Measurements from ENCODE around the gene NCSTN.

Gene NCSTN

GRCh38 chr1:160340146-160340545 lies 3.0 kb upstream of the NCSTN start:
- Histone ChIP-seq H3K36me3 (ENCODE audit: low read length) (peaks cover 32% of the 10 kb centered on the region; the same call in 1 of the 2 replicates), H3K27ac (ENCODE audit: low read depth, low read length) (no peak overlapping the region), H3K9me2 (replicated peaks; ENCODE audit: insufficient read depth, low read length) (no peaks in the 10 kb centered on the region), H3K27me3 (ENCODE audit: low read length) (no peaks in the 10 kb centered on the region), H3K9ac (ENCODE audit: low read length) (no peak overlapping the region), H2AFZ (ENCODE audit: low read depth, low read length, severe bottlenecking) (no peak overlapping the region), H3K4me2 (ENCODE audit: low read depth, low read length, poor library complexity, severe bottlenecking) (no peak overlapping the region), H3K79me2 (ENCODE audit: insufficient read depth, low read length) (peaks cover 56% of the 10 kb centered on the region), H3K9me3 (ENCODE audit: insufficient read depth, low read length) (no peaks in the 10 kb centered on the region), H4K20me1 (ENCODE audit: low read depth, low read length) (no peaks in the 10 kb centered on the region), H3F3A (ENCODE audit: insufficient read depth) (no peaks in the 10 kb centered on the region), H3K4me3 (ENCODE audit: insufficient read depth, low read length, poor library complexity, severe bottlenecking) (no peak overlapping the region)
- TF ChIP-seq EZH2phosphoT487 (conservative IDR thresholded peaks at IDR 0.05; ENCODE audit: low read length) (no peak), CTCF (IDR thresholded peaks at IDR 0.05; ENCODE audit: insufficient read depth, low read length, poor library complexity, severe bottlenecking) (no peak)

- H3K36me3 ChIP-seq (ENCODE audit: low read length), result peaks cover 32% of the 10 kb centered on the region; the same call in 1 of the 2 replicates
Observed at GRCh38 chr1:160340866-160341265, 2.3 kb upstream of the NCSTN start.

GRCh38 chr1:160342526-160342925 lies 657 bp upstream of the NCSTN start:
- Histone ChIP-seq H3K27me3 (ENCODE audit: low read length) (no peaks in the 10 kb centered on the region), H3K79me2 (ENCODE audit: insufficient read depth, low read length) (peaks cover 59% of the 10 kb centered on the region), H3K4me2 (ENCODE audit: low read depth, low read length, poor library complexity, severe bottlenecking) (peak overlapping the region; percentile 66), H3K36me3 (ENCODE audit: low read length) (peaks cover 26% of the 10 kb centered on the region; the same call in 1 of the 2 replicates), H4K20me1 (ENCODE audit: low read depth, low read length) (no peaks in the 10 kb centered on the region), H3K27ac (ENCODE audit: low read depth, low read length) (peak overlapping the region; percentile 61), H2AFZ (ENCODE audit: low read depth, low read length, severe bottlenecking) (peak overlapping the region; percentile 72), H3K9me3 (ENCODE audit: insufficient read depth, low read length) (no peaks in the 10 kb centered on the region), H3F3A (ENCODE audit: insufficient read depth) (no peaks in the 10 kb centered on the region), H3K9ac (ENCODE audit: low read length) (peak overlapping the region; percentile 92), H3K4me3 (ENCODE audit: insufficient read depth, low read length, poor library complexity, severe bottlenecking) (peak overlapping the region; percentile 86), H3K9me2 (replicated peaks; ENCODE audit: insufficient read depth, low read length) (no peaks in the 10 kb centered on the region)
- TF ChIP-seq CTCF (IDR thresholded peaks at IDR 0.05; ENCODE audit: insufficient read depth, low read length, poor library complexity, severe bottlenecking) (no peak), EZH2phosphoT487 (conservative IDR thresholded peaks at IDR 0.05; ENCODE audit: low read length) (no peak)

More at GRCh38 chr1:160340866-160341265, 2.3 kb upstream of the NCSTN start:
- Histone ChIP-seq H3K27ac (ENCODE audit: low read depth, low read length) (no peak overlapping the region), H3K79me2 (ENCODE audit: insufficient read depth, low read length) (peaks cover 56% of the 10 kb centered on the region), H3K4me2 (ENCODE audit: low read depth, low read length, poor library complexity, severe bottlenecking) (peak overlapping the region; percentile 66), H4K20me1 (ENCODE audit: low read depth, low read length) (no peaks in the 10 kb centered on the region), H3K9me3 (ENCODE audit: insufficient read depth, low read length) (no peaks in the 10 kb centered on the region), H3K4me3 (ENCODE audit: insufficient read depth, low read length, poor library complexity, severe bottlenecking) (no peak overlapping the region), H3K9me2 (replicated peaks; ENCODE audit: insufficient read depth, low read length) (no peaks in the 10 kb centered on the region), H3K9ac (ENCODE audit: low read length) (0 out of 2 replicates have a peak overlapping the region, but pooled peaks have one; percentile 0), H2AFZ (ENCODE audit: low read depth, low read length, severe bottlenecking) (no peak overlapping the region), H3F3A (ENCODE audit: insufficient read depth) (no peaks in the 10 kb centered on the region), H3K27me3 (ENCODE audit: low read length) (no peaks in the 10 kb centered on the region)
- no peak for TF ChIP-seq CTCF (IDR thresholded peaks at IDR 0.05; ENCODE audit: insufficient read depth, low read length, poor library complexity, severe bottlenecking)
